Effector memory CD8-positive, alpha-beta T cell (primary cell): Measurements from ENCODE around the gene LIMK2.

Source experiments
- ATAC-seq: fragments of 150-1000 bp; cut with Tn5 transposase; replicated peaks from 2 replicates; pipeline ENCODE4 v1.10.0; 2021; ENCODE audit warnings: mild to moderate bottlenecking, moderate library complexity
- DNase-seq, 3 experiments: peaks; one replicate each; pipeline ENCODE4 v3.0.0; 2021
- H3K27ac Mint-ChIP-seq, 2 donors: one replicate each; pipeline ENCODE4 v1.8.0; 2022; ENCODE audit warnings: mild to moderate bottlenecking in 2 of 2, mixed read lengths in 2 of 2, moderate library complexity in 2 of 2
- H3K27me3 Mint-ChIP-seq, 2 donors: one replicate each; pipeline ENCODE4 v1.8.0; 2022; ENCODE audit warnings: mixed read lengths in 2 of 2
- H3K36me3 Mint-ChIP-seq: one replicate; pipeline ENCODE4 v1.8.0; 2022; ENCODE audit warnings: mild to moderate bottlenecking, moderate library complexity, mixed read lengths; ENCODE audit not compliant: insufficient read depth
- H3K4me1 Mint-ChIP-seq, 2 donors: one replicate each; pipeline ENCODE4 v1.8.0; 2022; ENCODE audit warnings: low read depth in 2 of 2, mixed read lengths in 2 of 2
- H3K4me3 Mint-ChIP-seq, 2 donors: one replicate each; pipeline ENCODE4 v1.8.0; 2022; ENCODE audit warnings: mild to moderate bottlenecking in 2 of 2, mixed read lengths in 2 of 2, moderate library complexity in 2 of 2
- H3K9me3 Mint-ChIP-seq, 2 donors: one replicate each; pipeline ENCODE4 v1.8.0; 2022; ENCODE audit warnings: mixed read lengths in 2 of 2

LIMK2 gene

GRCh38 chr22:31288496-31289240 is 76.6 kb downstream of the LIMK2 start:
- no peaks in the 10 kb centered on the region for H3K9me3 Mint-ChIP-seq
- no peaks in the 10 kb centered on the region for H3K27me3 Mint-ChIP-seq
- peaks cover 59 to 65% of the 10 kb centered on the region in 2 donors for H3K4me1 Mint-ChIP-seq
- peak overlapping the region; percentile 99 to 100 for H3K27ac Mint-ChIP-seq
- peaks cover 98% of the 10 kb centered on the region for H3K36me3 Mint-ChIP-seq
- ATAC-seq (no peak), DNase-seq (no peak)
- H3K4me3 Mint-ChIP-seq = peak overlapping the region; percentile 93 to 96

DNA sequence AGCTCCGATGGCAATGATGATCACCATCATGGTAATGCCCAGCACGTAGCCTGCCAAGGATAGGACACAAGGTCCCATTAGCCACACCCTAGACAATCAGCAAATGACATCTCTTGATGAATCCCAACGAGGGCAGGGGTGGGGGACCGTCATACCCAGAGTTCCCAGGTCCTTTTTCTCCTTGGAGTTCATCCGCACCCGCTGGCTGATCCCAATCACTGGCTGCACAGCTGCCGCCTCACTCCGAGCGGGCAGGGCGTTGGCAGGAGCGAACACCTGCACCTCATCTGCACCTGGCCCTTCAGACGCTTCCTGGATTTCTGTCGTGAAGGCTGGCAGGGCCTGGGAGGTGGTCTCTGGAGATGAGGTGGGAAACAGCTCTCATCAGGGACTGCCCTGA is 77.2 kb downstream of the LIMK2 start:
- H3K27ac Mint-ChIP-seq = peak overlapping the region; percentile 99 to 100
- no peak for ATAC-seq
- no peak for DNase-seq
- H3K9me3 Mint-ChIP-seq = no peaks in the 10 kb centered on the region
- H3K27me3 Mint-ChIP-seq = no peaks in the 10 kb centered on the region
- peaks cover 92% of the 10 kb centered on the region for H3K36me3 Mint-ChIP-seq
- H3K4me1 Mint-ChIP-seq = peaks cover 56 to 64% of the 10 kb centered on the region in 2 donors
- H3K4me3 Mint-ChIP-seq = peak overlapping the region; percentile 93 to 96

DNA sequence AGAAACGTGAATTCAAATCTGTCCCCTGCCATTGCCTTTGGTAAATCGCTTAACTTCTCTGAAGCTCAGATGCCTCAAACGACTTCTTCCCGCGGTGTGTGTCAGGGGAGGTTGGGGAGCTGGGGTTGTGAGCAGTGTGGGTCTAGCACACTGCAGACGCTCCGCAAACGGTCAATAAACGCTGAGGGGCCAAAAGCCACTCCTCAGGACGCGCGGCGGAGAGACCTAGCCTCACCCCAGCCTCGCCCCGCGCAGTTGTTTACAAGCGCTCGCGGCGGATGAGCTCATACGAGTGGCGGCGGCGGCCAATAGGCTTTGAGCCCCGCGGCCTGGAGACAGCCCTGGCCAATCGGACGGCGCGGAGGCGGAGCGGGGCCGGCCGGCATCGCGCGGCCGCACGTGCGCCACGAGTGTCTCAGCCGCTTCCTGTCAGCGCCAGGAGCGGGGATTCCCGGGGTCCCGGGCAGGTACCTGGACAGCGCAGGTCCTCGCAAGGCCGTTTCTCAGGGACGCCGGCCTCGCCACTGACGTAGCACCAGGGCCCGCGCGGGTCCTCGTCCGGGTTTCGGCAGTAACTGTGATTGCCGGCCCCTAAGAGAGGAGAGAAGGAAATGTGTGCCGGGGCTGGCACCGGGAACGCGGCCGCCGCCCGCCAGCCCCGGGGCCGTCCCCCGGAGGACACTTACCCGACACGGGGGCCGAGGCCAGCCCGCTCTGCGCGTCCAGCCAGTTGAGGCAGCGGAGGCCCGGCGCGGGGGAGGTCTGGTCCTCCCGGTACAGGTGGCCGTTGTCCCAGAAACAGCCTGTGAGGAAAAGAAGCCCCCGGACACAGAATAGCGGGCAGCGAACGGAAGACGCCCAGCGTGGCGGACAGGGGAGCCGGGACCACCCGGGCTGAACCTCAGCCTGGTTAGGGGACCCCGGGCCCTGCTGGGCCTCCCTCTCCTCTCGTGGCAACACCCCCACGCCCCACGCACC is 78.7 kb downstream of the LIMK2 start:
- peak overlapping the region; percentile 99 to 100 for H3K27ac Mint-ChIP-seq
- peak overlapping the region; percentile 93 to 96 for H3K4me3 Mint-ChIP-seq
- peaks cover 54 to 55% of the 10 kb centered on the region in 2 donors for H3K4me1 Mint-ChIP-seq
- DNase-seq (peak; percentile 93 to 95 (median 95)), ATAC-seq (peak; percentile 77)
- peaks cover 77% of the 10 kb centered on the region for H3K36me3 Mint-ChIP-seq
- H3K9me3 Mint-ChIP-seq = no peaks in the 10 kb centered on the region
- H3K27me3 Mint-ChIP-seq = no peaks in the 10 kb centered on the region

DNA sequence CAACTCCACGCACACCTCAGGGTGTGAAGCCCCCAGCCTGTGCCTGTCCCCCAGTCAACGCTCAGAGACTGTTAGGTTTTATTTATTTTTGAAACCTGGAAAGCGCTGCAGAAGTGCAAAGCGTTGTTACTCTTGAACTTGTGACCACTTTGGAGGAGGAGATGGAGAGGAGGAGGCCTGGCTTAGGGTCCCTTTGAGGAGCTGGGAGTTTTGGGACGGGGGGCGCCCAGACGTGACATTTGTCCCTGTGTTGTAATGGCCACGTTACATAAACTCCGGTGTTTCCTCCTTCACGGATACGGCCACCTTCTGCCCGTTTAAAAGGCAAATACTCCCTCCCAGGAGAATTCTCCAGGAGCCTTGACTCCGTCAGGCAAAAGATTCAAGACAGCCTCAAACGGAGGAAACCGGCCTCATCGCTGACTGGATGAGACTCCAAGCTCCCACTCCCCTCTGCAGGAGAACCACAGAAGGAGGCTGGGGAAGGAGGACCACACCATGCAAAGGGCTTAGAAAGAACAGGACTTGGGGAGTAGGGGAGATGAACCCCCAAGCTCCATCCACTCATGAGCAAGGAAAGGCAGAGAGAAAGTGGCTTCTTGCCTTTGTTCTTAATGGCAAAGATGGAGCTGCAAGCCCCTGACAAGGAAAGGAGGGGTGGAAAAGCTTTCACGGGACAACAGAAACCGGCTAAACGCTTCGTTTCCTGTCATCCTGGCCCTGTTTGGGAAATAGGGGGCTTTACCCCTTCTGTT is 79.6 kb downstream of the LIMK2 start:
- Mint-ChIP-seq H3K36me3 (peaks cover 68% of the 10 kb centered on the region), H3K27me3 (no peaks in the 10 kb centered on the region), H3K4me1 (peaks cover 54% of the 10 kb centered on the region in 2 donors), H3K4me3 (peak overlapping the region; percentile 93 to 96), H3K27ac (peak overlapping the region; percentile 99 to 100), H3K9me3 (no peaks in the 10 kb centered on the region)
- ATAC-seq (no peak), DNase-seq (peak in 1 of 3 experiments; percentile 46)

GRCh38 chr22:31292236-31292989 is 80.3 kb downstream of the LIMK2 start, which contains the start of gene PIK3IP1:
Gene PIK3IP1, minus strand, starts transcription at chr22:31292488. Its CDS starts 144 bp downstream, at chr22:31292344.
- Mint-ChIP-seq H3K36me3 (peaks cover 66% of the 10 kb centered on the region), H3K4me3 (peak within 1 kb of the TSS; percentile 93 to 96), H3K27ac (peak within 1 kb of the TSS; percentile 99 to 100), H3K4me1 (peaks cover 52% of the 10 kb centered on the region in 2 donors), H3K9me3 (no peaks in the 10 kb centered on the region), H3K27me3 (no peaks in the 10 kb centered on the region)
- DNase-seq = peak; percentile 78 to 83 (median 79)
- peak; percentile 41 for ATAC-seq

GRCh38 chr22:31295360-31295759 is 83.3 kb downstream of the LIMK2 start:
- Mint-ChIP-seq H3K4me3 (no peak overlapping the region), H3K27ac (no peak overlapping the region)
- no peak for ATAC-seq

DNA sequence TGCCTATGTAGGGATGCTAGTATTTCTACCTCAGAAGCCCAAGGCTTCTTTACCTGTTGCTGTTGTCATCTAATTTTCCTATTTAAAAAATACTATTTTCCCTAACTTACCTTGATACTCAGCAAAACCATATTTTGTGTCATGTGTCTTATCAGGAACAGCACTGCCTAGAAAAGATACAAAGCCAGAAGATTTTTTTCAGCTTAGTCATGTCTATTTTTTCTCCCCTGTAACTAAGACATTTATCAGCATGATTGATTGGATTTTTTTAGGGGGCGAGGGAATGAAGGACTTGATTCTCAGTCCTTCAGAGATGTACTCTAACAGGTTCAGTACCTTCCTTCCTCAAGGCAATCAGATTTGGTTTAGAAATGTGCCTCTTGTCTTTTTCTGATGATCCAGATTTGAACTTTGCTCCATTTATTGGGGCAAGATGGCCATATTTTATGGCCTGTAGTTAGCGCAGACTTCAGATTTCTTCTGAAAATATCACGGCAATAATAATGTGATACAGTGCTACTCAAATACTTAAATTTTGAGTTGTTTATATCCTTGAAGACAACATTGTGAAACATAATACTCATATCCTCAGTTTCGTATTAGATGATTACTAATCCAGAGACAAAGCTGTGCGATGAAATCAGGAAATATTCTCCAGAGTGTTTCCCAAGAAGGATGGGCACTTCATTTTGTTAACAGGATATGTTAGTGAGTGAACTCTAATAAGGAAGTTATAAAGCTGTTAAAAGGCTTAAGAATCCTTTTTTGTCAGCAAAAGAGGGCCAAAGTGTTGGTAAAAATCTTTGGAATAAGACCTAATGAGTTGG is 83.9 kb downstream of the LIMK2 start:
- H3K4me1 Mint-ChIP-seq = peaks cover 24 to 45% of the 10 kb centered on the region in 2 donors
- H3K4me3 Mint-ChIP-seq = no peak overlapping the region
- H3K27ac Mint-ChIP-seq = peak overlapping the region in 1 of 2 donors; percentile 56
- no peaks in the 10 kb centered on the region for H3K27me3 Mint-ChIP-seq
- no peaks in the 10 kb centered on the region for H3K9me3 Mint-ChIP-seq
- no peak for DNase-seq
- no peak for ATAC-seq
- peaks cover 32% of the 10 kb centered on the region for H3K36me3 Mint-ChIP-seq

More at GRCh38 chr22:31295360-31295759, 83.3 kb downstream of the LIMK2 start:
- H3K36me3 Mint-ChIP-seq = peaks cover 38% of the 10 kb centered on the region
- H3K9me3 Mint-ChIP-seq = no peaks in the 10 kb centered on the region
- no peak for DNase-seq
- H3K4me1 Mint-ChIP-seq = peaks cover 26 to 45% of the 10 kb centered on the region in 2 donors
- no peaks in the 10 kb centered on the region for H3K27me3 Mint-ChIP-seq

DNA sequence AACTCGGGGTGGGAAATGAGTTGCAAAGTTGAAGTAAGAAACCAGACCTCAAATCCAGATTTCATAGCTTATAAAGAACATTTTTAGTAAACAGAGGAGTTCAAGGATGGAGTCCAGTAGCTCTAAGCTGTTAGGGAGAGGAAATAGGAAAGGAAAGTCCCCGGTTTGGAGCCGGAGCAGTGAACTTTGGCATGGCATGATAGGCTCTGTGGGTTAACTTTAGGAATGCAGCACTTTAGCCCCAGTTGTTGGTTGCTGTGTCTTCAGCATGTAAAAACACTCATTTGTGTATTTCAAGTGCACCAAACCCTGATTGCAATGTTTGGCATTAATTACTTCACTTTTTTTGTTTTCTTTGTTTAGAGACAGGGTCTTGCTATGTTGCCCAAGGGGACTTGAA is 88.8 kb downstream of the LIMK2 start:
- no peak for DNase-seq
- Mint-ChIP-seq H3K9me3 (no peaks in the 10 kb centered on the region), H3K27ac (no peak overlapping the region), H3K36me3 (peaks cover 7% of the 10 kb centered on the region), H3K4me3 (no peak overlapping the region), H3K27me3 (no peaks in the 10 kb centered on the region), H3K4me1 (peaks cover 9 to 22% of the 10 kb centered on the region in 2 donors)
- no peak for ATAC-seq

- no peak overlapping the region for H3K27ac Mint-ChIP-seq
- H3K9me3 Mint-ChIP-seq = no peaks in the 10 kb centered on the region
- DNase-seq (no peak), ATAC-seq (no peak)
- no peaks in the 10 kb centered on the region for H3K27me3 Mint-ChIP-seq
- H3K4me1 Mint-ChIP-seq = peaks cover 4 to 17% of the 10 kb centered on the region in 2 donors
- peaks cover 5% of the 10 kb centered on the region for H3K36me3 Mint-ChIP-seq
- H3K4me3 Mint-ChIP-seq = no peak overlapping the region
These were observed 89.9 kb downstream of the LIMK2 start for GRCh38 chr22:31302006-31302405.

DNA sequence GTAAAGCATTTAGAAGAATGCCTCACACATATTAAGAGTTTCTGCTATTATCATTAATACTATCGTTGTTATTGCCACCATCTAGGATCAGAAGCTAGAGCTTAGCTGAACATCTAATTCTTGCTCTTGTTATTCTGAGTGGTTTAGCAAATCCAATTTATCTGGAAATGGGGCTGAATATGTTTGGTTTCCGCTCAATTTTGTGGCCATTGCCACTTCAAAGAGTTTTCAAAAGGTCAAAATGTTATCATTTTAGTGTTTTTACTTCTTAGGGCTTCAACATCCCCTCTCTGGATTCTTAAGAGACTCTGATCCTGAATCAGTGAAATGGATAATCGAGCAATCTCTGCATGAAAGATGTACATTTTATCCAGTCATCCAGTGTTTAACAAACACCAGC is 90.4 kb downstream of the LIMK2 start:
- ATAC-seq (no peak), DNase-seq (no peak)
- Mint-ChIP-seq H3K36me3 (peaks cover 2% of the 10 kb centered on the region), H3K4me1 (peaks cover 4 to 17% of the 10 kb centered on the region in 2 donors), H3K9me3 (no peaks in the 10 kb centered on the region), H3K4me3 (no peak overlapping the region), H3K27me3 (no peaks in the 10 kb centered on the region), H3K27ac (no peak overlapping the region)

DNA sequence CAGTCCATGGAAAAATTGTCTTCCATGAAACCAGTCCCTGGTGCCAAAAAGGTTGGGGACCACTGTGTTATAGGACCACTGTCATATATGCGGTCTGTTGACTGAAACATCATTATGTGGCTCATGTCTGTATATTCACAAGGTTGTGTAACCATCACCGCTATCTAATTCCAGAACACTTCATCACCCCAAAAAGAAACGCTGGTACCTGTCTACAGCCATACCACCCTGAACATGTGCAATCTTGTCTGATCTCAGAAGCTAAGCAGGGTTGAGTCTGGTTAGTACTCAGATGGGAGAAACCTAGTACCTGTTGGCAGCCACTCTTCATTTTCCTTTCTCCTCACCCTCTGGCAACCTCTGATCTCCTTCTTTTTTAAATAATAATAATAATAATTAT is 93.1 kb downstream of the LIMK2 start:
- Mint-ChIP-seq H3K9me3 (no peaks in the 10 kb centered on the region), H3K27me3 (no peaks in the 10 kb centered on the region), H3K4me1 (peaks cover 7 to 20% of the 10 kb centered on the region in 2 donors), H3K4me3 (no peak overlapping the region), H3K27ac (no peak overlapping the region), H3K36me3 (peaks cover under 1% of the 10 kb centered on the region)
- no peak for ATAC-seq
- DNase-seq = no peak

DNA sequence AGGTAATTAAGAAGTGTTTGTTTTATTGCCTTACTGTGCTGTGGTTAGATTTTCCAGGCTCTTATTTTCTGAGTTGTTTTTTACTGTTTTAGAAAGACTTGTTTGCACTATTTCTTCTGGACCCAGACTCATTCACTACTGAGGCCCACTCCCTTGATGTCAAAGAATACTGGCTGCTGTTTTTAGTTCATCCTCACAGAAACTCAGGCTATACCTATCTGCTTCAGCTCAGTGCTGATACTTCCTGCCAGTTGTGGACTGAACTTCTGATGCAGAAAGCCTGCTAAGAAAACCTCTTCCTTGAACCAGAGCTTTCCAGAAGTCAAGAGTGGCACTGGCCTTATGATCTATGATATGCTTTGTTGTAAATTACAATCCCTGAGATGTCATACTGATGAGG is 96.1 kb downstream of the LIMK2 start:
- H3K4me1 Mint-ChIP-seq = peaks cover 7 to 22% of the 10 kb centered on the region in 2 donors
- H3K9me3 Mint-ChIP-seq = no peaks in the 10 kb centered on the region
- ATAC-seq (no peak), DNase-seq (no peak)
- H3K4me3 Mint-ChIP-seq = no peak overlapping the region
- H3K27ac Mint-ChIP-seq = no peak overlapping the region
- no peaks in the 10 kb centered on the region for H3K27me3 Mint-ChIP-seq
- H3K36me3 Mint-ChIP-seq = peaks cover 9% of the 10 kb centered on the region
